Parathyroid adenoma (tissue), 2 donors: ENCODE measurements around the gene ARMCX6.

ENCODE experiments used
- H2AFZ ChIP-seq: fragments of 300-600 bp; sonication (generic); one replicate; pipeline ENCODE4 v1.7.0; 2017; ENCODE audit warnings: antibody characterized with exemption, mild to moderate bottlenecking
- H3K27ac ChIP-seq: fragments of 300-600 bp; sonication (generic); one replicate; pipeline ENCODE4 v1.7.0; 2017
- H3K27me3 ChIP-seq: fragments of 300-600 bp; sonication (generic); one replicate; pipeline ENCODE4 v1.7.0; 2017; ENCODE audit warnings: low read length; ENCODE audit not compliant: control insufficient read depth, insufficient read depth
- H3K36me3 ChIP-seq: fragments of 300-600 bp; sonication (generic); one replicate; pipeline ENCODE4 v1.7.0; 2017; ENCODE audit warnings: low read length; ENCODE audit not compliant: control insufficient read depth, insufficient read depth
- H3K4me1 ChIP-seq: fragments of 300-600 bp; sonication (generic); one replicate; pipeline ENCODE4 v1.7.0; 2017; ENCODE audit warnings: control low read depth
- H3K4me2 ChIP-seq: fragments of 300-600 bp; sonication (generic); one replicate; pipeline ENCODE4 v1.7.0; 2017; ENCODE audit warnings: low read length
- H3K4me3 ChIP-seq: fragments of 300-600 bp; sonication (generic); one replicate; pipeline ENCODE4 v1.7.0; 2017; ENCODE audit warnings: low read depth, low read length
- H3K79me2 ChIP-seq: fragments of 300-600 bp; sonication (generic); one replicate; pipeline ENCODE4 v1.7.0; 2017; ENCODE audit warnings: control low read depth
- H3K9ac ChIP-seq: fragments of 300-600 bp; sonication (generic); one replicate; pipeline ENCODE4 v1.7.0; 2017; ENCODE audit warnings: mild to moderate bottlenecking
- H3K9me3 ChIP-seq: fragments of 300-600 bp; sonication (generic); one replicate; pipeline ENCODE4 v1.7.0; 2017; ENCODE audit warnings: low read length; ENCODE audit not compliant: control insufficient read depth
- CTCF ChIP-seq: fragments of 300-600 bp; sonication (generic); IDR thresholded peaks from one replicate; pipeline ENCODE4 v1.7.0; 2017; ENCODE audit warnings: antibody characterized with exemption, mild to moderate bottlenecking
- donor health status: primary hyperparathyroidism.

Gene ARMCX6

DNA sequence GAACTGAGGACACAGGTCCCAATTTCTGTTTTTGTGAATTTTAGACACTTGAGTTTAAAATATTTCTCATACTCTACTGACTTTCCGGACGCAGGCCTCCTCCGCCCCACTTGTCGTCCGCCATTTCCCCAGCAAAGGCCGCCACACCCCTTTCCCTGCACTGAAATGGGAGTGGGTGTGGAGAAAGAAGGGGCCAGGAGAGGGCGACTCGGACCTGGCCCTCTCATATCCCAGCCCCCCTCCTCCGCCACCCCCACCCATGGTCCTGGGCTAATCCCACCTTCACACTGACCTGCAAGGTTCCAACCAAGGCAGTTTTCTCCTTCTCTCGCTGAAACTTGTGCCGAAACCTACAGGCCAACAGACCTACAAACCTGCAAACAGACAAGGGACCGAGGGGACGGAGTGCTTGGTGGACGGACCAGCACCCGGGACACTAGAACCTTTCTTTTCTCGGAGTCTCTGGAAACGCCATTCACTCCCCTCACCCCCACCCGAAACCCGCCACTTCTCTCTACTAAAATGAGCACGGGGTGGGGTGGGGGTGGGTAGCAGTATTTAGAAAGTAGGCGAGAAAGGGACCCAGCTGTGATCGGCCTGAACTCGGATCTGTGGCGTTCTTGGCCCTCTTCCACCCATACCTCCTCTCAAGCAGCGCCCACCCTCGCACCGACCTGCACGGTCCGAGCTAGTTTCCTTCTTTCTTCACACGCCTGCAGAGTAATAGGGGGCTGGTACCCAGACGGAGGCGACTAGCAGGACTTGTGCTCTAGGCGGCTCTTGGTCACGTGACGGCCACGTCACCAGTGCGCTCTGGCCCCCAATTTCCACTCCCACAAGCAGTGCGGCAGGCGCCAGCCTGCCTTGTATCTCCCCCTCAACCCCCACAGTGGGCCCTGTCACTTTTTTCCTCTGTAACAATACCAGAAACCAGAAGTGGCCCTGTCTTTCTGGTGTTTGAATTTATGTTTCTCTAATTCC is at the start of gene ARMCX6:
Gene ARMCX6, minus strand, starts transcription at position 790 of the 981 bp plus-strand sequence. CDS start 1,380 bp downstream, outside the sequence.
- TF ChIP-seq CTCF = peak; percentile 53
- Histone ChIP-seq H3K9me3 (no peaks in the 10 kb centered on the region), H3K4me1 (peaks cover 6% of the 10 kb centered on the region), H3K27ac (peak within 1 kb of the TSS; percentile 73), H3K4me3 (peak within 1 kb of the TSS; percentile 69), H3K9ac (peak within 1 kb of the TSS; percentile 19), H2AFZ (peak within 1 kb of the TSS; percentile 61), H3K36me3 (no peaks in the 10 kb centered on the region), H3K27me3 (no peaks in the 10 kb centered on the region), H3K79me2 (no peaks in the 10 kb centered on the region), H3K4me2 (peak within 1 kb of the TSS; percentile 47)

GRCh38 chrX:101659601-101660063 is 41.8 kb upstream of the ARMCX6 start, which contains the start of gene ARMCX2:
Gene ARMCX2 (minus strand): TSS chrX:101659850. CDS start chrX:101657588, 2,262 bp downstream.
- Histone ChIP-seq H3K9me3 (no peaks in the 10 kb centered on the region), H3K79me2 (no peaks in the 10 kb centered on the region), H2AFZ (peak within 1 kb of the TSS; percentile 77), H3K27ac (peak within 1 kb of the TSS; percentile 92), H3K4me1 (peaks cover 2% of the 10 kb centered on the region), H3K4me2 (peak within 1 kb of the TSS; percentile 78), H3K36me3 (no peaks in the 10 kb centered on the region), H3K4me3 (peak within 1 kb of the TSS; percentile 87), H3K9ac (peak within 1 kb of the TSS; percentile 81), H3K27me3 (no peaks in the 10 kb centered on the region)
- TF ChIP-seq CTCF = no peak

DNA sequence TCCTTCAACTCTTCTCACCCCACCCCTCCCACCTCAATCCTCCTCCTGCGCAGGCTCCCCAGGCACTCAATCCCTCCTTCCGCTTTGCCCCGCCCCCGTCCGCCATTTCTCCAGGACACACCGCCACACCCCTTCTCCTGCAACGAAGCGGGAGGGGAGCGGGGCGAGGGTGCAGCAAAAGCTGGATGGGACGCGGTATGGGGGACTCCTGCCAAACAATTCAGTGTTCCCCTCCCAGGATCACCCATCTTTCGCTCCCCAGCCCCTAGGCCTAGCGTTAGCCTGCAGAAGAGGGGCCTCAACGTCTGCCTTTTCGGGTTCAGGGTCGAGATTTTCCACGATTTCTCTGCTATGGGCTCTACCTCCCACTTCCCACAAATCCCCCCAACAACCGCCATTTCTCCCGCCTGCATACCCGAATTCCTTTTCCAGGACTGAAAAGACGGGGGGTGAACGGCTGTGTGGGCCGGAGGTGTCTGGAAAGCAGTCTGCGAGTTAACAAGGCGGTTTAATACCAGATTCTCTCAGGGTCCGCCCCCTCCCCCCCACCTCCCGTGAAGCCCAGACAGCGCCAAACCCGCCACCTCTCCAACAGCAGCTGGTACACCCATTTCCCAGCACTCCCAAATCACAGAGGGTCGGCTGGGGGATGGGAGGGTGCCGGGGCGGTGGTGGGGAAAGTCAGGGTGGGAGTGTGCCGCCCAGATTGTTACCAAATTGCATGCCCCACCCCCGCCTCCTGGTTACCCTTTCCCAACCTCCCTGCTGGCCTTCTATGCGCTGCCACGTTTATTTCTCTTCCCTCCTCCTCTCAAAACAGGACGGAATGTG is 41.1 kb upstream of the ARMCX6 start:
- Histone ChIP-seq H3K79me2 (no peaks in the 10 kb centered on the region), H3K4me1 (peaks cover 4% of the 10 kb centered on the region), H3K27me3 (no peaks in the 10 kb centered on the region), H3K27ac (peak overlapping the region; percentile 92), H3K36me3 (no peaks in the 10 kb centered on the region), H3K9me3 (no peaks in the 10 kb centered on the region), H2AFZ (peak overlapping the region; percentile 41), H3K4me2 (peak overlapping the region; percentile 78), H3K9ac (no peak overlapping the region), H3K4me3 (peak overlapping the region; percentile 87)
- no peak for TF ChIP-seq CTCF

GRCh38 chrX:101657495-101657894 is 39.7 kb upstream of the ARMCX6 start:
- Histone ChIP-seq H3K9ac (no peak overlapping the region), H3K27ac (no peak overlapping the region), H3K4me2 (no peak overlapping the region), H3K9me3 (no peaks in the 10 kb centered on the region), H3K27me3 (no peaks in the 10 kb centered on the region), H3K4me1 (peaks cover 4% of the 10 kb centered on the region), H3K79me2 (no peaks in the 10 kb centered on the region), H2AFZ (no peak overlapping the region), H3K4me3 (no peak overlapping the region), H3K36me3 (no peaks in the 10 kb centered on the region)
- TF ChIP-seq CTCF = no peak
